H54 (cell line): Measurements from ENCODE around the gene MPC2.
"Not testable (repeated sequence)": the region's sequence is repeated elsewhere in the genome, so short reads cannot be mapped to it uniquely, and the experiment has no call there.

Source experiments
- DNase-seq: peaks from one replicate; pipeline ENCODE4 v3.0.0; 2011; ENCODE audit warnings: low spot score, mixed read lengths; ENCODE audit not compliant: insufficient read length
- FAIRE-seq: peaks from 3 replicates; lab custom pipeline; 2011; peaks lifted over from hg19 to GRCh38; lab: Jason Lieb, UNC
- POLR2A ChIP-seq: IDR thresholded peaks from 2 replicates; pipeline ENCODE4 v1.6.1; 2011; ENCODE audit warnings: low read depth, mild to moderate bottlenecking, low read length

The MPC2 gene

GRCh38 chr1:167878372-167879160 lies 58.3 kb downstream of the MPC2 start:
- TF ChIP-seq POLR2A = no peak
- DNase-seq (no peak), FAIRE-seq (no peak)

GRCh38 chr1:167876597-167877175 lies 60.2 kb downstream of the MPC2 start:
- no peak for TF ChIP-seq POLR2A
- FAIRE-seq = no peak
- no peak for DNase-seq

GRCh38 chr1:167871331-167871730 lies 65.5 kb downstream of the MPC2 start:
- no peak for DNase-seq
- FAIRE-seq = no peak
- TF ChIP-seq POLR2A = no peak

GRCh38 chr1:167869157-167870001 lies 67.5 kb downstream of the MPC2 start:
- FAIRE-seq, DNase-seq: not testable (repeated sequence)

- not testable (repeated sequence) for FAIRE-seq, DNase-seq
These were observed 70.0 kb downstream of the MPC2 start for GRCh38 chr1:167866739-167867414.
